Retinal pigment epithelial cell (primary cell): ENCODE results near the gene SLC13A4.
"Not testable (repeated sequence)": the region's sequence is repeated elsewhere in the genome, so short reads cannot be mapped to it uniquely, and the experiment has no call there.

Experiments used
- DNase-seq: peaks from one replicate; pipeline ENCODE4 v3.0.0-alpha.2; 2010; ENCODE audit warnings: low read depth
- H3K4me3 ChIP-seq: 2 replicates; pipeline ENCODE4 v1.5.1; 2011; ENCODE audit warnings: mild to moderate bottlenecking, low read length, control low read depth, moderate library complexity
- CTCF ChIP-seq: conservative IDR thresholded peaks from 2 replicates; pipeline ENCODE4 v1.5.1; 2011; ENCODE audit warnings: low read depth, low read length, control low read depth, inconsistent platforms

The SLC13A4 gene

DNA sequence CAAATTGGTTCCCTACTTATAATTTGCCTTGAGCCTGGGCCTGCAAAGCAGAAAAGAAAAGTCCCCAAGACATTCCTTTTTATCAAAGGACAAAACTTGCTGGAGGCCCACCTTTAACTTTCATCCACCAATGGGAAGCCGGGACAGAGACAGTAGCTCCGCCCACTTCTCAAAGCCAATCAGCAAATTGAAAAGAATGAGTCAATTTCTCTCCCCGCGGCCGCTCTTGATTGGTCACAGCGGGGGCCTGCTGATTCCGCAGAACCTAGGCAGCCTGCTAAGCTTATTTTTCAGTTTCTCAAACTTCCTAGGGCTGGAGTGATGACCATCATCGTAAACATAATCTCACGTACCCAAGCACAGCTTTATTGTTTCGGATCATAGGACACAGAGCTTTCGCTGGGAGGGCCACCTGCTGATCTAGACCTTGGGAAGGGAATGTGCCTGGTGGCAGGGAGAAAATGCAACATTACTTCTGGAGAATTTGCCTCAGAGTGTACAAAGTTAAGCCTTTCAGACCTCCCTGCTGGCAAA is at the start of gene SLC13A4:
SLC13A4 (minus strand) TSS at position 51 of the 534 bp plus-strand sequence. CDS start 690 bp downstream, outside the sequence.
- no peak for DNase-seq
- TF ChIP-seq CTCF = no peak
- H3K4me3 ChIP-seq = no peak within 1 kb of the TSS

DNA sequence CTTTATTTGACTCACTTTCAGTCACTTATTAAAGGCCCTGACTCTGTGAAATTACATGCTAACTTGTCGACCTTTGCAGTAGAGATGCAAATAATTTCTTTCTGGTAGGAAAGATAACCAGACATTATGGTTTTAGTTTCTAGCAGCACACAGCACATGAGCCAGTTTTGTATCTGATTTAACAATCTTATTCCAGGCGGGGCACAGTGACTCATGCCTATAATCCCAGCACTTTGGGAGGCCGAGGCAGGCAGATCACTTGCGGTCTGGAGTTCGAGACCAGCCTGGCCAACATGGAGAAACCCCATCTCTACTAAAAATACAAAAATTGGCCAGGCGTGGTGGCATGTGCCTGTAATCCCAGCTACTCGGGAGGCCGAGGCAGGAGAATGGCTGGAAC is 47.9 kb upstream of the SLC13A4 start:
- DNase-seq, H3K4me3 ChIP-seq: not testable (repeated sequence)

DNA sequence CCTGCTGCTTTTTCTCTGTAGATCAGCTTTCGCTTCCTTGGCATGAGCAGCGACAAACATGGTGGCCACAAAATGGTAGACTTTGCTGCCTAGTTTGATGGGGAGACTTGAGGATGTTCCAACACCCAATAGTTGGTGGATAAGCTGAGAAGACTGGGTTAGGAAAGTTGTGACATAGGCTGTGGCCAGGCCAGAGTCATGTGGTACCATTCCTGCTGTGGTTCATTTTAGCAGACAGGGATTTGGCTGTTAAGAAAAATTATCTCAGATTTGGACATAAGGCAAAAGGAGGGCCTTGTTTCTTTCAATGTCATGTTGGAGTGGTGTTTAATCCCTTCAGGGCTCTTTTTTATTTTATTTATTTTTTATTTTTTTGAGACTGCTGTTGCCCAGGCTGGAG is 47.2 kb upstream of the SLC13A4 start:
- H3K4me3 ChIP-seq = no peak overlapping the region
- no peak for TF ChIP-seq CTCF
- DNase-seq = no peak

GRCh38 chr7:135774284-135774683 is 46.3 kb upstream of the SLC13A4 start:
- H3K4me3 ChIP-seq = no peak overlapping the region
- DNase-seq = peak; percentile 79
- no peak for TF ChIP-seq CTCF

GRCh38 chr7:135773464-135773863 is 45.5 kb upstream of the SLC13A4 start:
- H3K4me3 ChIP-seq = no peak overlapping the region
- no peak for DNase-seq
- TF ChIP-seq CTCF = no peak

GRCh38 chr7:135772639-135773222 is 44.7 kb upstream of the SLC13A4 start:
- no peak for TF ChIP-seq CTCF
- no peak for DNase-seq
- no peak overlapping the region for H3K4me3 ChIP-seq

GRCh38 chr7:135771961-135772638 is 44.1 kb upstream of the SLC13A4 start:
- peak; percentile 48 for DNase-seq
- H3K4me3 ChIP-seq = no peak overlapping the region
- no peak for TF ChIP-seq CTCF
